22Rv1 (cell line): ENCODE data around the gene KLF12.

Source experiments
- H3K27ac ChIP-seq: fragments of 450-650 bp; 2 replicates; pipeline ENCODE4 v1.5.1; 2017
- CTCF ChIP-seq: fragments of 450-650 bp; IDR thresholded peaks from 2 replicates; pipeline ENCODE4 v1.5.1; 2017; ENCODE audit warnings: mild to moderate bottlenecking
- ZFX ChIP-seq: fragments of 450-650 bp; IDR thresholded peaks from 2 replicates; pipeline ENCODE4 v1.6.1; 2017; ENCODE audit warnings: antibody characterized with exemption, borderline replicate concordance

The KLF12 gene

GRCh38 chr13:74151859-74152258 lies 17.7 kb upstream of the KLF12 start:
- no peak for TF ChIP-seq ZFX
- TF ChIP-seq CTCF = no peak
- H3K27ac ChIP-seq = no peak overlapping the region

- TF ChIP-seq ZFX = no peak
- TF ChIP-seq CTCF = no peak
- H3K27ac ChIP-seq = no peak overlapping the region
These were observed 14.1 kb upstream of the KLF12 start for GRCh38 chr13:74148352-74148751.

GRCh38 chr13:74145249-74145975 lies 11.2 kb upstream of the KLF12 start:
- no peak overlapping the region for H3K27ac ChIP-seq
- TF ChIP-seq ZFX (no peak), CTCF (no peak)

GRCh38 chr13:74144269-74144668 lies 10.1 kb upstream of the KLF12 start:
- H3K27ac ChIP-seq = no peak overlapping the region
- TF ChIP-seq CTCF = no peak
- no peak for TF ChIP-seq ZFX

- TF ChIP-seq CTCF = no peak
- no peak for TF ChIP-seq ZFX
- no peak overlapping the region for H3K27ac ChIP-seq
These were observed 8.1 kb upstream of the KLF12 start for GRCh38 chr13:74142257-74142656.

GRCh38 chr13:74138241-74138640 lies 4.0 kb upstream of the KLF12 start:
- no peak for TF ChIP-seq ZFX
- no peak for TF ChIP-seq CTCF
- no peak overlapping the region for H3K27ac ChIP-seq

- TF ChIP-seq CTCF (no peak), ZFX (no peak)
- peak overlapping the region; percentile 83 for H3K27ac ChIP-seq
These were observed 2.0 kb upstream of the KLF12 start for GRCh38 chr13:74136084-74136658.
